Nephron progenitor cell (in vitro differentiated cells): ENCODE measurements around the gene MALT1.

Experiments
- DNase-seq: peaks from one replicate; pipeline ENCODE4 v3.0.0; 2021
- H3K27ac Mint-ChIP-seq: 2 replicates; pipeline ENCODE4 v1.8.0; 2021; ENCODE audit warnings: mild to moderate bottlenecking, moderate library complexity, mixed read lengths
- H3K27me3 Mint-ChIP-seq: 2 replicates; pipeline ENCODE4 v1.8.0; 2021; ENCODE audit warnings: mild to moderate bottlenecking, low read depth, mixed read lengths; ENCODE audit not compliant: poor library complexity
- H3K36me3 Mint-ChIP-seq: 2 replicates; pipeline ENCODE4 v1.8.0; 2021; ENCODE audit warnings: low read depth, mixed read lengths
- H3K4me1 Mint-ChIP-seq: 2 replicates; pipeline ENCODE4 v1.8.0; 2021; ENCODE audit warnings: mixed read lengths
- H3K4me3 Mint-ChIP-seq: 2 replicates; pipeline ENCODE4 v1.8.0; 2021; ENCODE audit warnings: mild to moderate bottlenecking, moderate library complexity, mixed read lengths
- H3K9me3 Mint-ChIP-seq: 2 replicates; pipeline ENCODE4 v1.8.0; 2021; ENCODE audit warnings: mild to moderate bottlenecking, moderate library complexity, mixed read lengths
- TF ChIP-seq, protein P1 (sequence below): fragments of 200-600 bp; sonication (generic); IDR thresholded peaks from 2 replicates; pipeline ENCODE4 v1.5.0; 2021; ENCODE audit warnings: antibody characterized with exemption

Gene MALT1

DNA sequence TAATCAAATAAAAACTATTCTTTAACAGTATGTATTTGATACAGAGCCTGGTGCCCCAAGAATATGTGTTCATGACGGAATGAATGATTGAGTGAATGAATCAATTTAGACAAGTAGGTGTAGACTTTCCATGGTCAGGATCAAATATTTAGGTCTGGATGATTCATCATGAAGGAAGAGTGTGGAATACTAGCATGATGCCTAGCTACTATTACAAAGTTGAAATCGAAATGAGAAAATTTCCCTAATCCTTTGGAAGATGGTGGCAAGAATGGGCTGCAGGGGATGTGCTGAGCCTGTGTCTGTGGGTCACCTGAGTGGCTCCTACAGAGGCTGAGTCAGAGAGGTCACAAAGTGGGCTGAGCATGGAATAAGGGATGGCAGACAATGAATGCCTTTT lies 3.1 kb upstream of the MALT1 start:
- no peak overlapping the region for H3K4me3 Mint-ChIP-seq
- H3K9me3 Mint-ChIP-seq: no peaks in the 10 kb centered on the region
- no peak for DNase-seq
- peaks cover 16% of the 10 kb centered on the region for H3K27me3 Mint-ChIP-seq
- peaks cover 29% of the 10 kb centered on the region for H3K4me1 Mint-ChIP-seq
- H3K36me3 Mint-ChIP-seq: no peaks in the 10 kb centered on the region
- TF ChIP-seq, protein P1, sequence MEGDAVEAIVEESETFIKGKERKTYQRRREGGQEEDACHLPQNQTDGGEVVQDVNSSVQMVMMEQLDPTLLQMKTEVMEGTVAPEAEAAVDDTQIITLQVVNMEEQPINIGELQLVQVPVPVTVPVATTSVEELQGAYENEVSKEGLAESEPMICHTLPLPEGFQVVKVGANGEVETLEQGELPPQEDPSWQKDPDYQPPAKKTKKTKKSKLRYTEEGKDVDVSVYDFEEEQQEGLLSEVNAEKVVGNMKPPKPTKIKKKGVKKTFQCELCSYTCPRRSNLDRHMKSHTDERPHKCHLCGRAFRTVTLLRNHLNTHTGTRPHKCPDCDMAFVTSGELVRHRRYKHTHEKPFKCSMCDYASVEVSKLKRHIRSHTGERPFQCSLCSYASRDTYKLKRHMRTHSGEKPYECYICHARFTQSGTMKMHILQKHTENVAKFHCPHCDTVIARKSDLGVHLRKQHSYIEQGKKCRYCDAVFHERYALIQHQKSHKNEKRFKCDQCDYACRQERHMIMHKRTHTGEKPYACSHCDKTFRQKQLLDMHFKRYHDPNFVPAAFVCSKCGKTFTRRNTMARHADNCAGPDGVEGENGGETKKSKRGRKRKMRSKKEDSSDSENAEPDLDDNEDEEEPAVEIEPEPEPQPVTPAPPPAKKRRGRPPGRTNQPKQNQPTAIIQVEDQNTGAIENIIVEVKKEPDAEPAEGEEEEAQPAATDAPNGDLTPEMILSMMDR: no peak
- no peak overlapping the region for H3K27ac Mint-ChIP-seq

DNA sequence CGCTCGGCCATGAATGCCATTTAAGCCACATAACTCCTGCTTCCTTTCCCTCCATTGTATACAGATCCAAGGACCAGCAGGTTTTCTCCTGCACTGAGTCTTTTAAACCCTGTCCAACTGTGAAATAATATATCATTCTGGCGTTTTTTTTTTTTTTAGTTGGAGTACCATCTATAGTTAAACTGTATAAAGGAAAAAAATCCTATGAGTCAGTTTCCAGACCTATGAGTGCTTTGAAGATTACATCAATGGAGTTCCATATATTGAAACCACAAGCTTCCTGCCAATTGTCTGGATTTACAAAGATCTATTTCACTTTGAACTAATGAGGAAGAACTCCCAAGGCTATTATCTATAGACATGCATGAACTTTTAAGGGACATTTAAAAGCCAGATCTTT lies 2.4 kb upstream of the MALT1 start:
- no peak overlapping the region for H3K27ac Mint-ChIP-seq
- peaks cover 3% of the 10 kb centered on the region for H3K36me3 Mint-ChIP-seq
- H3K27me3 Mint-ChIP-seq: peaks cover 16% of the 10 kb centered on the region

DNA sequence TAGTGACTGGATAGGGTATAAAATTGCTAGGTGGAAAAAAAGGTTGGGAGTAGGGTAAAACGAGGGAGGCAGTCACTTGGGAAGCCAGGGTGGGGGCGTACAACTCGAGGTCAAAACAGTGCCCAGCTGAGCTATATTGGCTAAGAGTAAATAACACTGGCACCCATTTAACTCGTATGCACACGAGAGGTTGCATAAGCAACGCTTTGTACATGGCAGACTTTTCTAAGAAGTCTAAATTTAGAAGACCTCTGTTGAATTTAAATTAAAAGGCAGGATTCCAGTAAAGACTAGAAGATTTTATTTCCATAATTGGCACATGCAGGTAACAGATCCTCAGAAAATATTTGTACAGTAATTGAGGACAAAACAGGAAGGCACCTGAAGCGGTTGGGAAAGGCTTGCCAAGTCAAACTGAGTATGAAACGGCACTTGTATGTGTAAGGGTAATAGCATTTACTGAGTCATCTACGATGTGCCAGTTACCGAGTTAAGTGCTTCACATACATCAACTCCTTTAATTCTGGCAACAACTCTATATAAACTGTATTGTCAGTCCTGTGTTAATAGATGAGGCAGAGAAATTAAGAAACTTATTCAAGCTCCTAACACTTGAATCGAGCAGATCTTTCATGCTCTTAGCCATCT lies 1.4 kb upstream of the MALT1 start:
- Mint-ChIP-seq H3K27me3 (peaks cover 16% of the 10 kb centered on the region), H3K9me3 (no peaks in the 10 kb centered on the region), H3K27ac (no peak overlapping the region), H3K36me3 (peaks cover 10% of the 10 kb centered on the region), H3K4me1 (peaks cover 42% of the 10 kb centered on the region), H3K4me3 (peak overlapping the region; percentile 92)
- TF ChIP-seq, protein P1: no peak
- DNase-seq: no peak

More for the DNA sequence above, 2.4 kb upstream of the MALT1 start:
- no peaks in the 10 kb centered on the region for H3K9me3 Mint-ChIP-seq
- peaks cover 36% of the 10 kb centered on the region for H3K4me1 Mint-ChIP-seq
- TF ChIP-seq, protein P1: no peak
- H3K4me3 Mint-ChIP-seq: no peak overlapping the region
- no peak for DNase-seq

DNA sequence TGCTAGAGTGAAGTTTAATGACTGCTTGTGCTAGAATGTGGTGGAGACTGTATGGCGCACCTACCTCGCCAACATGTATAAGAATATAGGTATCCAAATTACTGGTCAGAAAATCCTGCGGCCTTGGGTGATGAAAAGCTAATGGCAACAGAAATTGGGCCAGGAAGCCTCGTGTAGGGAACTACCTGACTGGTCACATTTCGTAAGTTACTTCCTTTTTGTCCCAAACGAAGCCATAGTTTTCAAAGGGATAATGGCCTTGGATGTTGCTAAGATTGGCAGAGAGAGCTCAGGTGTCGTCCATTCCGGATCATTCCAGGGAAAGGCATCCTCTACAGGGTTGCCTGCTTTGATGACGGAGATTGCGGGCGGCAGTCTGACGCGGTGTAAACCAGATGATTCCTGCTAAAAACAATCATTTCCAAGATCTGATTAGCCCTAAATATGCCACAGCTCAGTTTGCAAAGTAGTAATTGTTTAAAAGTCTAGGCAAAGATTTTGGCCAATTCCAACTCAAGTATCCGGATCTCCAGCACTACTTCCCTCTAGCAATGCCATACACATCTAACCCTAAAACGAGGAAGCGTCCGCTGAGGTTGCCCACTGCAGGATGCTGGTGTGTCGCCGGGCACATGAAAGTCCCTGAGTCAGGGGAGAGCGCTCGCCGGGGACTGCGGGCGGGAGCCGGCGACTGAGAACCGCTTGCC lies 708 bp upstream of the MALT1 start:
- TF ChIP-seq, protein P1: no peak
- H3K36me3 Mint-ChIP-seq: peaks cover 10% of the 10 kb centered on the region
- peak overlapping the region; percentile 92 for H3K4me3 Mint-ChIP-seq
- DNase-seq: peak; percentile 10
- H3K9me3 Mint-ChIP-seq: no peaks in the 10 kb centered on the region
- H3K27ac Mint-ChIP-seq: peak overlapping the region; percentile 82
- peaks cover 12% of the 10 kb centered on the region for H3K27me3 Mint-ChIP-seq
- H3K4me1 Mint-ChIP-seq: peaks cover 42% of the 10 kb centered on the region

DNA sequence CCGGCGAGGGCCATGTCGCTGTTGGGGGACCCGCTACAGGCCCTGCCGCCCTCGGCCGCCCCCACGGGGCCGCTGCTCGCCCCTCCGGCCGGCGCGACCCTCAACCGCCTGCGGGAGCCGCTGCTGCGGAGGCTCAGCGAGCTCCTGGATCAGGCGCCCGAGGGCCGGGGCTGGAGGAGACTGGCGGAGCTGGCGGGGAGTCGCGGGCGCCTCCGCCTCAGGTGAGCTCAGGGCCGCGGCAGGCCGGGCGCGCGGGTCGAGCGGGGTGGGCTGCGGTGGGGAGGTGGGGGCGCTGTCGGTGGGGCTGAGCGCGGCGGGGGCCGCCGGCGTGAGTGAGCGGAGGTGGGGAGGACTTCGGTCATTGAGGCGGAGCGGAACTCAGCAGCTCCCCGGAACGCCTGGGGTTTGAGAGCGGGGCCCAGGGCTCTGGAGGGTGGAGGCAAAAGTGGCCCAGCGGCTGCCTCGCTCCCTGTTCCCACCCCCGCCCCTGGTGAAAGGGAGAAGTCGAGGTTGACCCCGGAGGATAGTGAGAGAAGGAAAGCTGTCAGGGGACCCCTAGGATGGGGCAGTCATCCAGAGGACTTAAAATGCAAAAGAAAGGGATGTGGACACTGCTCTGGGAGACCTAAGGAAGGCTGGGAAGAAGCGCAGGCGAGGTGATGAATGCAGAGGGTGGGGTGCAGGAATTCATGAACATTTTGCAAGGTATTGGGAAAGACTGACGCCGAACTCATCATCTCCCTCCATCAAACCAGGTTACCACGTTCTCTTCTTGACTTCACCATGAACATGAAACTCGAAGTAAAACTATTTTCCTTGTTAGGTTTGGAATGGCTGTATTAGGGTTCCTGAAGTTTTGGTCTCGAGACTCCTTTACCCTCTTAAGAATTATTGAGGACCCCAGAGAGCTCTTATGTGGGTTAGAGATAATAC lies 633 bp downstream of the MALT1 start:
- Mint-ChIP-seq H3K4me1 (peaks cover 42% of the 10 kb centered on the region), H3K9me3 (no peaks in the 10 kb centered on the region), H3K36me3 (peaks cover 10% of the 10 kb centered on the region), H3K27ac (peak overlapping the region; percentile 97), H3K4me3 (peak overlapping the region; percentile 97), H3K27me3 (peaks cover 12% of the 10 kb centered on the region)
- TF ChIP-seq, protein P1: no peak
- peak; percentile 79 for DNase-seq
